Measurements from ENCODE around the gene CCDC120. TPM values are rescaled to one million over a fixed set of nuclear protein-coding genes. Genes with fewer than 3 reads are reported as not detected.

Gene CCDC120
- total RNA-seq, 1 experiment from 2014 or later = 11.0 TPM

DNA sequence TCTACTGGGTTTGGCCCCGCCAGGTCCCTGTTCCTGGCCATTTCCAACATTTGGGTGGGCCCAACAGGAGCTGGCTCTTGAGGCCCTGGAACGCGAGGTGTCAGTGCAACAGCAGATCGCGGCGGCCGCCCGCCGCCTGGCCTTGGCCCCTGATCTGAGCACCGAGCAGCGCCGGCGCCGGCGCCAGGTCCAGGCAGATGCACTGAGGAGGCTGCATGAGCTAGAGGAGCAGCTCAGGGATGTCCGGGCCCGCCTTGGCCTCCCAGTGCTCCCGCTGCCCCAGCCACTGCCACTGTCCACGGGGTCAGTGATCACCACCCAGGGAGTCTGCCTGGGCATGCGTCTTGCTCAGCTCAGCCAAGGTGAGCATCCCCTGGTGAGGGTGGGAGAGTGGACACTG lies 5.5 kb downstream of the CCDC120 start:
- ChIA-PET CTCF (interaction anchor here (0.5 kb wide), 1 partner anchor 99 kb away, joined by 4 read pairs; no protein-coding TSS in a partner anchor), POLR2A (no interaction called here)
- ATAC-seq (no peak), DNase-seq (ENCODE audit: low read depth, low spot score) (no peak)
- H3K27me3 ChIP-seq (ENCODE audit: control insufficient read depth, insufficient read depth, low read length) = no peaks in the 10 kb centered on the region
- H3K27ac ChIP-seq (ENCODE audit: low read length) = no peak overlapping the region
- no peaks in the 10 kb centered on the region; the same call in 1 of the 2 replicates for H3K36me3 ChIP-seq (ENCODE audit: control insufficient read depth, insufficient read depth, low read length)
- H3K4me1 ChIP-seq (ENCODE audit: control insufficient read depth, insufficient read depth, low read length) = no peaks in the 10 kb centered on the region
- BruUV-seq (replicated peaks) = no TSS peak
- in situ Hi-C loops (cut with HindIII; ENCODE audit: low pct_unique_long_range_greater_than_20kb, low sequenced_read_pairs) (no loop called here), intact Hi-C loops (cut with micrococcal nuclease; ENCODE audit: unreplicated experiment) (no loop called here)
- TF ChIP-seq POLR2AphosphoS5 (IDR thresholded peaks at IDR 0.05; ENCODE audit: low read depth, low read length) (no peak), SIN3A (IDR thresholded peaks at IDR 0.05; ENCODE audit: borderline replicate concordance, insufficient read depth, low read depth, low read length) (no peak), TCF7L2 (IDR thresholded peaks at IDR 0.05; ENCODE audit: low read depth, low read length) (no peak)
- TF ChIP-seq, protein P1, sequence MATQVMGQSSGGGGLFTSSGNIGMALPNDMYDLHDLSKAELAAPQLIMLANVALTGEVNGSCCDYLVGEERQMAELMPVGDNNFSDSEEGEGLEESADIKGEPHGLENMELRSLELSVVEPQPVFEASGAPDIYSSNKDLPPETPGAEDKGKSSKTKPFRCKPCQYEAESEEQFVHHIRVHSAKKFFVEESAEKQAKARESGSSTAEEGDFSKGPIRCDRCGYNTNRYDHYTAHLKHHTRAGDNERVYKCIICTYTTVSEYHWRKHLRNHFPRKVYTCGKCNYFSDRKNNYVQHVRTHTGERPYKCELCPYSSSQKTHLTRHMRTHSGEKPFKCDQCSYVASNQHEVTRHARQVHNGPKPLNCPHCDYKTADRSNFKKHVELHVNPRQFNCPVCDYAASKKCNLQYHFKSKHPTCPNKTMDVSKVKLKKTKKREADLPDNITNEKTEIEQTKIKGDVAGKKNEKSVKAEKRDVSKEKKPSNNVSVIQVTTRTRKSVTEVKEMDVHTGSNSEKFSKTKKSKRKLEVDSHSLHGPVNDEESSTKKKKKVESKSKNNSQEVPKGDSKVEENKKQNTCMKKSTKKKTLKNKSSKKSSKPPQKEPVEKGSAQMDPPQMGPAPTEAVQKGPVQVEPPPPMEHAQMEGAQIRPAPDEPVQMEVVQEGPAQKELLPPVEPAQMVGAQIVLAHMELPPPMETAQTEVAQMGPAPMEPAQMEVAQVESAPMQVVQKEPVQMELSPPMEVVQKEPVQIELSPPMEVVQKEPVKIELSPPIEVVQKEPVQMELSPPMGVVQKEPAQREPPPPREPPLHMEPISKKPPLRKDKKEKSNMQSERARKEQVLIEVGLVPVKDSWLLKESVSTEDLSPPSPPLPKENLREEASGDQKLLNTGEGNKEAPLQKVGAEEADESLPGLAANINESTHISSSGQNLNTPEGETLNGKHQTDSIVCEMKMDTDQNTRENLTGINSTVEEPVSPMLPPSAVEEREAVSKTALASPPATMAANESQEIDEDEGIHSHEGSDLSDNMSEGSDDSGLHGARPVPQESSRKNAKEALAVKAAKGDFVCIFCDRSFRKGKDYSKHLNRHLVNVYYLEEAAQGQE (IDR thresholded peaks at IDR 0.05; ENCODE audit: insufficient read depth in 1 of 2, low read depth in 2 of 2, low read length in 1 of 2) = no peak
- TF ChIP-seq, protein P2, sequence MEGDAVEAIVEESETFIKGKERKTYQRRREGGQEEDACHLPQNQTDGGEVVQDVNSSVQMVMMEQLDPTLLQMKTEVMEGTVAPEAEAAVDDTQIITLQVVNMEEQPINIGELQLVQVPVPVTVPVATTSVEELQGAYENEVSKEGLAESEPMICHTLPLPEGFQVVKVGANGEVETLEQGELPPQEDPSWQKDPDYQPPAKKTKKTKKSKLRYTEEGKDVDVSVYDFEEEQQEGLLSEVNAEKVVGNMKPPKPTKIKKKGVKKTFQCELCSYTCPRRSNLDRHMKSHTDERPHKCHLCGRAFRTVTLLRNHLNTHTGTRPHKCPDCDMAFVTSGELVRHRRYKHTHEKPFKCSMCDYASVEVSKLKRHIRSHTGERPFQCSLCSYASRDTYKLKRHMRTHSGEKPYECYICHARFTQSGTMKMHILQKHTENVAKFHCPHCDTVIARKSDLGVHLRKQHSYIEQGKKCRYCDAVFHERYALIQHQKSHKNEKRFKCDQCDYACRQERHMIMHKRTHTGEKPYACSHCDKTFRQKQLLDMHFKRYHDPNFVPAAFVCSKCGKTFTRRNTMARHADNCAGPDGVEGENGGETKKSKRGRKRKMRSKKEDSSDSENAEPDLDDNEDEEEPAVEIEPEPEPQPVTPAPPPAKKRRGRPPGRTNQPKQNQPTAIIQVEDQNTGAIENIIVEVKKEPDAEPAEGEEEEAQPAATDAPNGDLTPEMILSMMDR (IDR thresholded peaks at IDR 0.05) = no peak
- H3K9me3 ChIP-seq (ENCODE audit: control insufficient read depth, insufficient read depth, low read depth, low read length) = no peaks in the 10 kb centered on the region
- H3K4me3 ChIP-seq (ENCODE audit: low read depth in 2 of 2, low read length in 2 of 2) = no peak overlapping the region

DNA sequence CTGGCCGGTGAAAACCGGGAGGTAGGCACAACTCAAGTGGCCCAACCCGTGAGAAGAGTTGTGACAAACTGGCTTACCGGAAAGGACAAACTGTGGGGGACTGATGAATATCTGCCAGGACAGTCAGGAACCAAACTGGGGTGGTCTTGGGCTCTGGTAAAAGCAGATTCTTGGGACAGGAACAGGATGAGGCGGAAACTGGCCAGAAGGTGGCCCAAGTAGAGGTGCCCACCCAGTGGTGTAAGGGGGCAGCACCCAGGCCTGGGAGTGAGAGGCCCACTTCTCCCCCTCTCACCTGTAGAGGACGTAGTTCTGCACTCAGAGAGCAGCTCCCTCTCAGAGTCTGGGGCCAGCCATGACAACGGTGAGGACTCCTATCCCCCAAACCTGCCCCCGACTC lies 5.9 kb downstream of the CCDC120 start:
- Histone ChIP-seq H3K36me3 (ENCODE audit: control insufficient read depth, insufficient read depth, low read length) (no peaks in the 10 kb centered on the region), H3K9me3 (ENCODE audit: control insufficient read depth, insufficient read depth, low read depth, low read length) (no peaks in the 10 kb centered on the region), H3K4me1 (ENCODE audit: control insufficient read depth, insufficient read depth, low read length) (no peaks in the 10 kb centered on the region), H3K27ac (ENCODE audit: low read length) (no peak overlapping the region), H3K4me3 (ENCODE audit: low read depth in 2 of 2, low read length in 2 of 2) (no peak overlapping the region), H3K27me3 (ENCODE audit: control insufficient read depth, insufficient read depth, low read length) (no peaks in the 10 kb centered on the region)
- in situ Hi-C loops (cut with HindIII; ENCODE audit: low pct_unique_long_range_greater_than_20kb, low sequenced_read_pairs) (no loop called here), intact Hi-C loops (cut with micrococcal nuclease; ENCODE audit: unreplicated experiment) (no loop called here)
- no peak for DNase-seq (ENCODE audit: low read depth, low spot score)
- no peak for ATAC-seq
- no peak for TF ChIP-seq POLR2AphosphoS5 (IDR thresholded peaks at IDR 0.05; ENCODE audit: low read depth, low read length)
- no peak for TF ChIP-seq SIN3A (IDR thresholded peaks at IDR 0.05; ENCODE audit: borderline replicate concordance, insufficient read depth, low read depth, low read length)
- TF ChIP-seq TCF7L2 (IDR thresholded peaks at IDR 0.05; ENCODE audit: low read depth, low read length) = no peak
- TF ChIP-seq, protein P2 (IDR thresholded peaks at IDR 0.05) = no peak
- TF ChIP-seq, protein P1 (IDR thresholded peaks at IDR 0.05; ENCODE audit: insufficient read depth in 1 of 2, low read depth in 2 of 2, low read length in 1 of 2) = no peak
- ChIA-PET POLR2A (no interaction called here), CTCF (no interaction called here)
- BruUV-seq (replicated peaks) = no TSS peak

All from Panc1 (cell line).